ENCODE data around the gene NTRK3. TPM values are rescaled to one million over a fixed set of nuclear protein-coding genes. Genes with fewer than 3 reads are reported as not detected.
A peak's percentile ranks its signal among the peaks of the same experiment; 100 is the strongest.

NTRK3 gene
- total RNA-seq, result not detected
- not detected for total RNA-seq (2013)

- DNase-seq (no peak), ATAC-seq (no peak)
- H3K4me1 Mint-ChIP-seq, result peaks cover 0 to 5% of the 10 kb centered on the region in 2 donors
- no peaks in the 10 kb centered on the region for H3K36me3 ChIP-seq (ENCODE audit: control insufficient read depth, insufficient read depth, low read length)
- no peaks in the 10 kb centered on the region for H3K4me1 ChIP-seq (ENCODE audit: control insufficient read depth, insufficient read depth, low read length)
- TF ChIP-seq CTCF (IDR thresholded peaks at IDR 0.05), result no peak
- intact Hi-C loops (cut with micrococcal nuclease), result no loop called here
- no peak within 1 kb of the TSS for H3K27ac ChIP-seq (ENCODE audit: low read length)
- H3K4me3 Mint-ChIP-seq, result peak within 1 kb of the TSS; percentile 18
- no peaks in the 10 kb centered on the region for H3K36me3 Mint-ChIP-seq
- peaks cover 26% of the 10 kb centered on the region for H3K27me3 ChIP-seq (ENCODE audit: control insufficient read depth, insufficient read depth, low read length)
- under 1% methylated on average over 80 of the region's 95 CpGs for WGBS (ENCODE audit: insufficient coverage)
- no peaks in the 10 kb centered on the region for H3K9me3 Mint-ChIP-seq
- peaks cover 50 to 56% of the 10 kb centered on the region in 2 donors for H3K27me3 Mint-ChIP-seq (ENCODE audit: low read depth in 2 of 2)
- no peaks in the 10 kb centered on the region for H3K9me3 ChIP-seq (ENCODE audit: control insufficient read depth, insufficient read depth, low read length)
- no peak within 1 kb of the TSS for H3K4me3 ChIP-seq (ENCODE audit: low read length)
- no peak within 1 kb of the TSS for H3K27ac Mint-ChIP-seq
These were observed at the start of gene NTRK3 for GRCh38 chr15:88256279-88257230. Gene NTRK3 (minus strand): TSS chr15:88256739. CDS start chr15:88256153, 586 bp downstream.

GRCh38 chr15:88303395-88303794 lies 46.9 kb upstream of the NTRK3 start:
- no peaks in the 10 kb centered on the region for H3K27me3 ChIP-seq (ENCODE audit: control insufficient read depth, insufficient read depth, low read length)
- no peak overlapping the region for H3K4me3 ChIP-seq (ENCODE audit: low read length)
- Mint-ChIP-seq H3K4me1 (no peaks in the 10 kb centered on the region), H3K4me3 (no peak overlapping the region), H3K27me3 (ENCODE audit: low read depth in 2 of 2) (peaks cover 0 to 3% of the 10 kb centered on the region in 2 donors), H3K36me3 (no peaks in the 10 kb centered on the region), H3K9me3 (no peaks in the 10 kb centered on the region), H3K27ac (no peak overlapping the region)
- intact Hi-C loops (cut with micrococcal nuclease), result no loop called here
- no peaks in the 10 kb centered on the region for H3K36me3 ChIP-seq (ENCODE audit: control insufficient read depth, insufficient read depth, low read length)
- H3K4me1 ChIP-seq (ENCODE audit: control insufficient read depth, insufficient read depth, low read length), result no peaks in the 10 kb centered on the region
- no peak for DNase-seq
- no peak for ATAC-seq
- H3K9me3 ChIP-seq (ENCODE audit: control insufficient read depth, insufficient read depth, low read length), result no peaks in the 10 kb centered on the region
- no peak overlapping the region for H3K27ac ChIP-seq (ENCODE audit: low read length)
- no peak for TF ChIP-seq CTCF (IDR thresholded peaks at IDR 0.05)

- 74% methylated on average over 3 of the region's 3 CpGs for WGBS (ENCODE audit: insufficient coverage)
- H3K9me3 Mint-ChIP-seq, result no peaks in the 10 kb centered on the region
These were observed 45.8 kb upstream of the NTRK3 start for GRCh38 chr15:88302373-88302772.

More at GRCh38 chr15:88302373-88302772, 45.8 kb upstream of the NTRK3 start:
- intact Hi-C loops (cut with micrococcal nuclease), result no loop called here
- Histone ChIP-seq H3K4me3 (ENCODE audit: low read length) (no peak overlapping the region), H3K36me3 (ENCODE audit: control insufficient read depth, insufficient read depth, low read length) (no peaks in the 10 kb centered on the region), H3K9me3 (ENCODE audit: control insufficient read depth, insufficient read depth, low read length) (no peaks in the 10 kb centered on the region), H3K4me1 (ENCODE audit: control insufficient read depth, insufficient read depth, low read length) (no peaks in the 10 kb centered on the region), H3K27me3 (ENCODE audit: control insufficient read depth, insufficient read depth, low read length) (no peaks in the 10 kb centered on the region), H3K27ac (ENCODE audit: low read length) (no peak overlapping the region)
- H3K27me3 Mint-ChIP-seq (ENCODE audit: low read depth in 2 of 2), result no peaks in the 10 kb centered on the region
- no peaks in the 10 kb centered on the region for H3K4me1 Mint-ChIP-seq
- no peak overlapping the region for H3K4me3 Mint-ChIP-seq
- H3K27ac Mint-ChIP-seq, result no peak overlapping the region
- no peak for DNase-seq
- no peaks in the 10 kb centered on the region for H3K36me3 Mint-ChIP-seq
- no peak for TF ChIP-seq CTCF (IDR thresholded peaks at IDR 0.05)
- ATAC-seq, result no peak
